DOHH2 (cell line): ENCODE data around the gene PPFIA2.

Experiments used
- CTCF ChIP-seq: fragments of 200-600 bp; sonication (generic); IDR thresholded peaks from one replicate; pipeline ENCODE4 v1.5.1; 2014; ENCODE audit warnings: antibody characterized with exemption, mild to moderate bottlenecking, low read depth, low read length; ENCODE audit not compliant: poor library complexity, severe bottlenecking
- EZH2phosphoT487 ChIP-seq: fragments of 200-600 bp; sonication (generic); IDR thresholded peaks from 2 replicates; pipeline ENCODE4 v1.6.1; 2017; ENCODE audit warnings: borderline replicate concordance, mild to moderate bottlenecking, antibody characterized with exemption, low read length, moderate library complexity, mixed read lengths

- TF ChIP-seq CTCF (no peak), EZH2phosphoT487 (no peak)
Measured at GRCh38 chr12:81216739-81217138, 542.4 kb downstream of the PPFIA2 start.
